HEK293 (cell line): ENCODE measurements around the gene MELK.

Experiments used
- CTCF ChIA-PET: fragments of 350-600 bp; formaldehyde crosslinking; extraction: SDS; loops from one replicate; lab custom pipeline; 2021; ENCODE audit warnings: antibody characterized with exemption; lab: Yijun Ruan, JAX
- POLR2A ChIA-PET: fragments of 300-600 bp; formaldehyde crosslinking; extraction: SDS; loops from one replicate; lab custom pipeline; 2020; ENCODE audit warnings: antibody characterized with exemption, inconsistent platforms; lab: Yijun Ruan, JAX
- H3K27ac ChIP-seq: fragments of 200-500 bp; sonication (Bioruptor generic); 2 replicates; pipeline ENCODE4 v1.5.1; 2014; ENCODE audit warnings: low read depth, low read length, control low read depth, inconsistent platforms; ENCODE audit errors: extremely low read depth
- H3K36me3 ChIP-seq, 2 experiments: fragments of 200-500 bp in 1 of 2; sonication (Bioruptor generic) in 1 of 2; 1 replicate in 1 of 2; 2 replicates in 1 of 2; pipeline ENCODE4 v1.5.1; 2014 to 2017; ENCODE audit warnings: inconsistent platforms in 2 of 2, low read length in 2 of 2; ENCODE audit not compliant: control insufficient read depth in 2 of 2, insufficient read depth in 1 of 2
- H3K4me1 ChIP-seq: fragments of 200-500 bp; sonication (Bioruptor generic); 2 replicates; pipeline ENCODE4 v1.5.1; 2014; ENCODE audit warnings: mild to moderate bottlenecking, low read length, inconsistent platforms; ENCODE audit not compliant: control insufficient read depth, insufficient read depth
- H3K4me3 ChIP-seq: 2 replicates; pipeline ENCODE4 v1.5.1; 2011; ENCODE audit warnings: low read depth, mild to moderate bottlenecking, control low read depth, low read length, moderate library complexity
- H3K9me3 ChIP-seq: fragments of 200-500 bp; sonication (Bioruptor generic); 2 replicates; pipeline ENCODE4 v1.5.1; 2014; ENCODE audit warnings: low read depth, low read length, inconsistent platforms; ENCODE audit not compliant: control insufficient read depth, insufficient read depth
- HOXA7 ChIP-seq: sonication (generic); formaldehyde crosslinking; IDR thresholded peaks from 2 replicates; pipeline ENCODE4 v1.8.1; 2022; ENCODE audit warnings: missing genetic modification reagents, borderline replicate concordance
- PRDM10 ChIP-seq: fragments of 450-650 bp; formaldehyde crosslinking; IDR thresholded peaks from 2 replicates; pipeline ENCODE4 v1.5.1; 2016; ENCODE audit warnings: missing biosample characterization, missing genetic modification characterization
- ZBTB44 ChIP-seq: fragments of 450-650 bp; IDR thresholded peaks from 2 replicates; pipeline ENCODE4 v1.5.1; 2018; ENCODE audit warnings: missing biosample characterization, mild to moderate bottlenecking, missing genetic modification characterization
- ZNF10 ChIP-seq: fragments of 450-650 bp; formaldehyde crosslinking; IDR thresholded peaks from 2 replicates; pipeline ENCODE4 v1.5.1; 2017; ENCODE audit warnings: missing biosample characterization, missing genetic modification characterization
- ZNF121 ChIP-seq: fragments of 450-650 bp; formaldehyde crosslinking; IDR thresholded peaks from 2 replicates; pipeline ENCODE4 v1.5.1; 2016; ENCODE audit warnings: missing biosample characterization, missing genetic modification characterization
- ZNF169 ChIP-seq: fragments of 450-650 bp; formaldehyde crosslinking; IDR thresholded peaks from 2 replicates; pipeline ENCODE4 v1.5.1; 2016; ENCODE audit warnings: missing biosample characterization, missing genetic modification characterization
- ZNF211 ChIP-seq: fragments of 450-650 bp; formaldehyde crosslinking; IDR thresholded peaks from 2 replicates; pipeline ENCODE4 v1.5.1; 2016; ENCODE audit warnings: low read depth, missing biosample characterization, missing genetic modification characterization
- ZNF223 ChIP-seq: fragments of 450-650 bp; formaldehyde crosslinking; IDR thresholded peaks from 2 replicates; pipeline ENCODE4 v1.5.1; 2016; ENCODE audit warnings: missing biosample characterization, missing genetic modification characterization
- ZNF248 ChIP-seq: fragments of 450-650 bp; formaldehyde crosslinking; IDR thresholded peaks from 2 replicates; pipeline ENCODE4 v1.5.1; 2017; ENCODE audit warnings: missing biosample characterization, missing genetic modification characterization
- ZNF292 ChIP-seq: fragments of 450-650 bp; formaldehyde crosslinking; IDR thresholded peaks from 2 replicates; pipeline ENCODE4 v1.5.1; 2016; ENCODE audit warnings: low read depth, missing biosample characterization, missing genetic modification characterization, borderline replicate concordance
- ZNF362 ChIP-seq: fragments of 450-650 bp; formaldehyde crosslinking; IDR thresholded peaks from 2 replicates; pipeline ENCODE4 v1.5.1; 2016; ENCODE audit warnings: missing biosample characterization, missing genetic modification characterization
- ZNF391 ChIP-seq: fragments of 450-650 bp; formaldehyde crosslinking; IDR thresholded peaks from 2 replicates; pipeline ENCODE4 v1.5.1; 2016; ENCODE audit warnings: low read depth, missing biosample characterization, missing genetic modification characterization, borderline replicate concordance
- ZNF394 ChIP-seq: fragments of 450-650 bp; formaldehyde crosslinking; IDR thresholded peaks from 2 replicates; pipeline ENCODE4 v1.5.1; 2016; ENCODE audit warnings: missing biosample characterization, missing genetic modification characterization, mild to moderate bottlenecking, moderate library complexity, borderline replicate concordance
- ZNF404 ChIP-seq: fragments of 450-650 bp; formaldehyde crosslinking; IDR thresholded peaks from 2 replicates; pipeline ENCODE4 v1.5.1; 2017; ENCODE audit warnings: missing biosample characterization, missing genetic modification characterization
- ZNF473 ChIP-seq: fragments of 450-650 bp; formaldehyde crosslinking; IDR thresholded peaks from 2 replicates; pipeline ENCODE4 v1.5.1; 2017; ENCODE audit warnings: missing biosample characterization, missing genetic modification characterization
- ZNF513 ChIP-seq: fragments of 450-650 bp; IDR thresholded peaks from 2 replicates; pipeline ENCODE4 v1.5.1; 2018; ENCODE audit warnings: missing biosample characterization, missing genetic modification characterization
- ZNF530 ChIP-seq: fragments of 450-650 bp; formaldehyde crosslinking; IDR thresholded peaks from 2 replicates; pipeline ENCODE4 v1.5.1; 2016; ENCODE audit warnings: low read depth, missing biosample characterization, missing genetic modification characterization
- ZNF555 ChIP-seq: fragments of 450-650 bp; formaldehyde crosslinking; conservative IDR thresholded peaks from 2 replicates; pipeline ENCODE4 v1.5.1; 2017; ENCODE audit warnings: missing biosample characterization, mild to moderate bottlenecking, missing genetic modification characterization, inconsistent platforms
- ZNF585B ChIP-seq: fragments of 450-650 bp; formaldehyde crosslinking; IDR thresholded peaks from 2 replicates; pipeline ENCODE4 v1.5.1; 2016; ENCODE audit warnings: missing biosample characterization, missing genetic modification characterization
- ZNF621 ChIP-seq: fragments of 450-650 bp; formaldehyde crosslinking; IDR thresholded peaks from 2 replicates; pipeline ENCODE4 v1.5.1; 2017; ENCODE audit warnings: missing biosample characterization, missing genetic modification characterization

Gene MELK

GRCh38 chr9:36665387-36665786 lies 92.7 kb downstream of the MELK start:
- TF ChIP-seq ZNF530 (tag by site-specific recombination) (no peak), ZNF585B (tag by site-specific recombination) (no peak), ZBTB44 (tag by site-specific recombination) (no peak), ZNF621 (no peak), ZNF169 (tag by site-specific recombination) (no peak), ZNF10 (tag by site-specific recombination) (no peak), ZNF513 (tag by site-specific recombination) (no peak), ZNF404 (no peak), ZNF248 (tag by site-specific recombination) (no peak), ZNF223 (tag by site-specific recombination) (no peak), ZNF362 (no peak), ZNF394 (tag by site-specific recombination) (no peak), ZNF473 (tag by site-specific recombination) (no peak), HOXA7 (no peak), ZNF391 (tag by site-specific recombination) (no peak), ZNF121 (no peak), PRDM10 (no peak), ZNF555 (no peak), ZNF211 (no peak), ZNF292 (no peak)
- H3K9me3 ChIP-seq = no peaks in the 10 kb centered on the region
- no peak overlapping the region for H3K27ac ChIP-seq
- H3K4me3 ChIP-seq = no peak overlapping the region
- POLR2A ChIA-PET = no interaction called here
- H3K4me1 ChIP-seq = no peaks in the 10 kb centered on the region
- peaks cover 17 to 57% of the 10 kb centered on the region in 2 experiments for H3K36me3 ChIP-seq
- CTCF ChIA-PET = interaction anchor here (3.4 kb wide), 1 partner anchor 63 kb away, joined by 9 read pairs; no protein-coding TSS in a partner anchor
